Measurements from ENCODE around the gene HS6ST2. TPM values are rescaled to one million over a fixed set of nuclear protein-coding genes. Genes with fewer than 3 reads are reported as not detected.
"Not testable (repeated sequence)": the region's sequence is repeated elsewhere in the genome, so short reads cannot be mapped to it uniquely, and the experiment has no call there.

The HS6ST2 gene
- under 1 TPM; 0.18 to 0.38 TPM for total RNA-seq

GRCh38 chrX:132958091-132958703, at the start of gene HS6ST2:
TSS of gene HS6ST2 (minus strand) at chrX:132958629.
- H3K36me3 Mint-ChIP-seq (ENCODE audit: low read depth), result no peaks in the 10 kb centered on the region
- peak within 1 kb of the TSS; percentile 62 for H3K4me3 Mint-ChIP-seq
- no peak within 1 kb of the TSS for H3K27ac Mint-ChIP-seq
- H3K4me1 Mint-ChIP-seq, result peaks cover 13% of the 10 kb centered on the region
- no peaks in the 10 kb centered on the region for H3K9me3 Mint-ChIP-seq
- H3K27me3 Mint-ChIP-seq, result peaks cover 58% of the 10 kb centered on the region
- DNase-seq, result no peak
- ChIA-PET POLR2A (no interaction called here), CTCF (no interaction called here)

DNA sequence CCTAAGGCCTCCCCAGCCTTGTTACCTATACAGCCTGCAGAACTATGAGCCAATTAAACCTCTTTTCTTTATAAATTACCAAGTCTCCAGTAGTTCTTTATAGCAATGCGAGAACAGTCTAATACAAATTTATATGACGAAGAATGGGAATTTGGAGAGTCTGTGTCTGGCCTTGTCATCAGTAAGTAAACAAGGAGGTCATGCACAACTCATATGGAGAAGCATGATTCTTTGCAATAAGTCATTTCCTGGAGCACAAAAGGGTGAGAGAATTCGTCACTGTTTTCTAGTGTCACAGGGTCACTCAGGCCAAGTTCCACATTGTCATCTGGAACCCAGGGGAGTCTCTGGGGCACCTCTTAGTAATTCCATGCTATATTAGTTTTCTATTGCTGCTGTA, 49.0 kb upstream of the HS6ST2 start:
- no peaks in the 10 kb centered on the region for H3K27me3 Mint-ChIP-seq
- ChIA-PET CTCF (no interaction called here), POLR2A (no interaction called here)
- no peak for DNase-seq
- H3K27ac Mint-ChIP-seq, result no peak overlapping the region
- H3K4me3 Mint-ChIP-seq, result no peak overlapping the region
- H3K9me3 Mint-ChIP-seq, result no peaks in the 10 kb centered on the region
- no peaks in the 10 kb centered on the region for H3K36me3 Mint-ChIP-seq (ENCODE audit: low read depth)
- no peaks in the 10 kb centered on the region for H3K4me1 Mint-ChIP-seq

- CTCF ChIA-PET, result interaction anchor here (1.5 kb wide), 1 partner anchor 266 kb away, joined by 4 read pairs; no protein-coding TSS in a partner anchor
- no peaks in the 10 kb centered on the region for H3K9me3 Mint-ChIP-seq
- no peak for DNase-seq
- POLR2A ChIA-PET, result no interaction called here
- no peak overlapping the region for H3K4me3 Mint-ChIP-seq
- no peaks in the 10 kb centered on the region for H3K36me3 Mint-ChIP-seq (ENCODE audit: low read depth)
- no peak overlapping the region for H3K27ac Mint-ChIP-seq
- no peaks in the 10 kb centered on the region for H3K27me3 Mint-ChIP-seq
- no peaks in the 10 kb centered on the region for H3K4me1 Mint-ChIP-seq
These were observed 47.2 kb upstream of the HS6ST2 start for GRCh38 chrX:133005616-133006015.

DNA sequence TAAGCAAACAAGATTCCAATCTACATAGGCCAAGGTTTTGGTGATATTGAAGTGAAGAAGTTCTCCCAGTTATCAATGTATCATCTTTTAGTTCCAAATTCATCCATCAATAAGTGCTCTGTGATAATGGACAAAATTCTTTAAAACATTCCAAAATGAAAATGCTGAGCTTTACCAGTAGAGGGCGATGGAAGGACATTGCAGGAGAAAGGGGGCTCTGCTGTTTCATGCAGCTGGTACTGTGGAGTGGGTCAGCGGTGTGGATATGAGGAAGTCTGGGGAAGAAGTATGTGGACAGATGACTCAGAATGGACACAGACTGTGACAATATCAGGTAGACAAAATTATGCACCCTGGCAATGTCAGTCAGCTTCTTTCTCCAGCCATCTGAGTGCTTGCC, 46.6 kb upstream of the HS6ST2 start:
- CTCF ChIA-PET, result interaction anchor here (0.9 to 1.5 kb wide), 2 partner anchors 9 to 265 kb away, joined by 3 to 4 read pairs; no protein-coding TSS in a partner anchor

DNA sequence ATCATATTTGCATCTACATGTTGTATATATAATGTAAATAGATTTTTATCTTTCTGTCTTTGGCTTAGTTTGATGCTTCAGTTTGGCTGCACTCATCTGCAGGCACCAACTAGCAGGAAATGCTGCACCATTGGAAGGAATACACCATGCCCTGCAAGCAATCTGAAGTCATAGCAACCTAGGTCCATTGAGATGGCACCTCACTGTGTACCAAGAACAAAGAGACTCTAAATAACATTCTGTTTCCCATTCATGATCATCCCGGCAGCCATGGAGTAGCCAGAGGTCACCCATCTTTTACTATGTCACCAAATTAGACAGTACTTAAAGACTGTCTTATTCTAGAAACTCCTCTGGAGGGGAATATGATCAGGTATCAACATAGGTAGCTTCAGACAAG, 40.8 kb upstream of the HS6ST2 start:
- DNase-seq, result no peak
- CTCF ChIA-PET, result no interaction called here
- H3K4me3 Mint-ChIP-seq, result no peak overlapping the region
- H3K27me3 Mint-ChIP-seq, result peaks cover 4% of the 10 kb centered on the region
- no peaks in the 10 kb centered on the region for H3K4me1 Mint-ChIP-seq
- POLR2A ChIA-PET, result no interaction called here
- H3K27ac Mint-ChIP-seq, result no peak overlapping the region
- H3K9me3 Mint-ChIP-seq, result no peaks in the 10 kb centered on the region
- no peaks in the 10 kb centered on the region for H3K36me3 Mint-ChIP-seq (ENCODE audit: low read depth)

More for the DNA sequence above, 46.6 kb upstream of the HS6ST2 start:
- H3K27ac Mint-ChIP-seq, result no peak overlapping the region
- DNase-seq, result no peak
- H3K36me3 Mint-ChIP-seq (ENCODE audit: low read depth), result no peaks in the 10 kb centered on the region
- H3K4me3 Mint-ChIP-seq, result no peak overlapping the region
- H3K4me1 Mint-ChIP-seq, result no peaks in the 10 kb centered on the region
- POLR2A ChIA-PET, result no interaction called here
- no peaks in the 10 kb centered on the region for H3K27me3 Mint-ChIP-seq
- no peaks in the 10 kb centered on the region for H3K9me3 Mint-ChIP-seq

- Mint-ChIP-seq H3K36me3 (ENCODE audit: low read depth) (no peaks in the 10 kb centered on the region), H3K4me1 (no peaks in the 10 kb centered on the region), H3K4me3 (no peak overlapping the region), H3K27me3 (no peaks in the 10 kb centered on the region), H3K9me3 (no peaks in the 10 kb centered on the region), H3K27ac (no peak overlapping the region)
- no peak for DNase-seq
- POLR2A ChIA-PET, result no interaction called here
- CTCF ChIA-PET, result no interaction called here
These were observed 32.4 kb upstream of the HS6ST2 start for GRCh38 chrX:132990835-132991234.

- ChIA-PET CTCF (no interaction called here), POLR2A (no interaction called here)
- Mint-ChIP-seq H3K9me3 (no peaks in the 10 kb centered on the region), H3K4me3 (no peak overlapping the region), H3K36me3 (ENCODE audit: low read depth) (no peaks in the 10 kb centered on the region), H3K4me1 (no peaks in the 10 kb centered on the region), H3K27me3 (peaks cover 9% of the 10 kb centered on the region), H3K27ac (no peak overlapping the region)
- DNase-seq, result no peak
These were observed 28.1 kb upstream of the HS6ST2 start for GRCh38 chrX:132986556-132986955.

- CTCF ChIA-PET, result no interaction called here
These were observed 25.7 kb upstream of the HS6ST2 start for GRCh38 chrX:132984058-132984650.

GRCh38 chrX:132983496-132983895, 25.1 kb upstream of the HS6ST2 start:
- CTCF ChIA-PET, result no interaction called here
- no peak for DNase-seq
- Mint-ChIP-seq H3K4me1 (no peaks in the 10 kb centered on the region), H3K27me3 (peaks cover 9% of the 10 kb centered on the region), H3K4me3 (no peak overlapping the region), H3K36me3 (ENCODE audit: low read depth) (no peaks in the 10 kb centered on the region), H3K9me3 (no peaks in the 10 kb centered on the region), H3K27ac (no peak overlapping the region)
- POLR2A ChIA-PET, result no interaction called here

More at GRCh38 chrX:132984058-132984650, 25.7 kb upstream of the HS6ST2 start:
- H3K4me1 Mint-ChIP-seq, result no peaks in the 10 kb centered on the region
- no peak overlapping the region for H3K27ac Mint-ChIP-seq
- DNase-seq, result no peak
- no peaks in the 10 kb centered on the region for H3K36me3 Mint-ChIP-seq (ENCODE audit: low read depth)
- H3K4me3 Mint-ChIP-seq, result no peak overlapping the region
- no peaks in the 10 kb centered on the region for H3K9me3 Mint-ChIP-seq
- peaks cover 9% of the 10 kb centered on the region for H3K27me3 Mint-ChIP-seq
- POLR2A ChIA-PET, result no interaction called here

GRCh38 chrX:132980035-132980434, 21.6 kb upstream of the HS6ST2 start:
- H3K27me3 Mint-ChIP-seq; H3K9me3 Mint-ChIP-seq; DNase-seq; H3K4me1 Mint-ChIP-seq; H3K27ac Mint-ChIP-seq; POLR2A ChIA-PET; CTCF ChIA-PET; H3K36me3 Mint-ChIP-seq (ENCODE audit: low read depth); H3K4me3 Mint-ChIP-seq: not testable (repeated sequence)

GRCh38 chrX:132968296-132968949, 10.0 kb upstream of the HS6ST2 start:
- H3K36me3 Mint-ChIP-seq (ENCODE audit: low read depth), result no peaks in the 10 kb centered on the region
- H3K27ac Mint-ChIP-seq, result no peak overlapping the region
- H3K27me3 Mint-ChIP-seq, result peaks cover 15% of the 10 kb centered on the region
- ChIA-PET CTCF (no interaction called here), POLR2A (no interaction called here)
- no peak for DNase-seq
- no peaks in the 10 kb centered on the region for H3K4me1 Mint-ChIP-seq
- no peaks in the 10 kb centered on the region for H3K9me3 Mint-ChIP-seq
- no peak overlapping the region for H3K4me3 Mint-ChIP-seq

GRCh38 chrX:132967049-132967448, 8.6 kb upstream of the HS6ST2 start:
- no peak overlapping the region for H3K4me3 Mint-ChIP-seq
- H3K36me3 Mint-ChIP-seq (ENCODE audit: low read depth), result no peaks in the 10 kb centered on the region
- ChIA-PET POLR2A (no interaction called here), CTCF (no interaction called here)
- DNase-seq, result no peak
- H3K4me1 Mint-ChIP-seq, result no peaks in the 10 kb centered on the region
- no peak overlapping the region for H3K27ac Mint-ChIP-seq
- peaks cover 15% of the 10 kb centered on the region for H3K27me3 Mint-ChIP-seq
- no peaks in the 10 kb centered on the region for H3K9me3 Mint-ChIP-seq

- Mint-ChIP-seq H3K9me3 (no peaks in the 10 kb centered on the region), H3K4me1 (no peaks in the 10 kb centered on the region), H3K27me3 (peaks cover 18% of the 10 kb centered on the region), H3K4me3 (no peak overlapping the region), H3K36me3 (ENCODE audit: low read depth) (no peaks in the 10 kb centered on the region), H3K27ac (no peak overlapping the region)
- no peak for DNase-seq
- POLR2A ChIA-PET, result no interaction called here
- CTCF ChIA-PET, result no interaction called here
These were observed 7.0 kb upstream of the HS6ST2 start for GRCh38 chrX:132965461-132965860.

DNA sequence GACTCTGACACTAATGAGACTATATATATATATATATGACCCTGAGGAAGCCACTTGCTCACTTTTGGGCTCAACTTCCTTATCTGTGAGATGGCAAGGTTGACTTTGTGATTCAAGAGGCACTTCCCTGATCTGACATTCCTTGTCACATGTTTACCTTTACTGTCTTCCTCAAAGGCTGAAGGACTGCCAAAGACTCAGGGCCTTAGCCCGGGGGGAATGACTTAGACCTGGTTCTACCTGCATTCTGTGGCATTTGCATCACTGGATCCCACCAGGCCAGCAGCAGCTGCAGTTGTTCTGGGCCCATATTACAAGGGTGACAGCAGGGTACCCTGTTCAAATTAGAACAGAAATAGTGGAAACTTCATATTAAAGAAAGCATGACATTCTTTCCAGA, 3.1 kb upstream of the HS6ST2 start:
- peaks cover 35% of the 10 kb centered on the region for H3K27me3 Mint-ChIP-seq
- H3K4me1 Mint-ChIP-seq, result peaks cover 9% of the 10 kb centered on the region
- H3K9me3 Mint-ChIP-seq, result no peaks in the 10 kb centered on the region
- H3K27ac Mint-ChIP-seq, result no peak overlapping the region
- DNase-seq, result no peak
- H3K4me3 Mint-ChIP-seq, result no peak overlapping the region
- H3K36me3 Mint-ChIP-seq (ENCODE audit: low read depth), result no peaks in the 10 kb centered on the region
- ChIA-PET POLR2A (no interaction called here), CTCF (no interaction called here)

Data from activated CD4-positive, alpha-beta memory T cell treated with anti-CD3 and anti-CD28 coated beads, Interleukin-2, amount 10 ng/mL, durations not matched to agents 7 days and 5 days (primary cell).